Neural cell (in vitro differentiated cells): ENCODE results near the gene PRODH. TPM values are rescaled to one million over a fixed set of nuclear protein-coding genes. Genes with fewer than 3 reads are reported as not detected.
"Not testable (repeated sequence)": the region's sequence is repeated elsewhere in the genome, so short reads cannot be mapped to it uniquely, and the experiment has no call there.

Experiments
- H2AFZ ChIP-seq: fragments of 200-600, 300-800 bp; sonication (generic), shearing (Covaris generic); 2 replicates; pipeline ENCODE4 v1.6.0; 2014; ENCODE audit warnings: low read depth, mild to moderate bottlenecking, antibody characterized with exemption, low read length, moderate library complexity
- H3F3A ChIP-seq: fragments of 200-600 bp; shearing (Covaris generic); 2 replicates; pipeline ENCODE4 v1.6.1; 2016; ENCODE audit warnings: mild to moderate bottlenecking, moderate library complexity, mixed read lengths, antibody characterized with exemption, low read length; ENCODE audit not compliant: insufficient read depth, poor library complexity, severe bottlenecking
- H3K27ac ChIP-seq: fragments of 200-600, 300-800 bp; sonication (generic), shearing (Covaris generic); 2 replicates; pipeline ENCODE4 v1.5.1; 2014; ENCODE audit warnings: mild to moderate bottlenecking, low read length, moderate library complexity
- H3K27me3 ChIP-seq: fragments of 300-800, 200-600 bp; sonication (generic), shearing (Covaris generic); 2 replicates; pipeline ENCODE4 v1.6.0; 2014; ENCODE audit warnings: mild to moderate bottlenecking, low read depth, low read length, moderate library complexity; ENCODE audit not compliant: insufficient read depth
- H3K36me3 ChIP-seq: fragments of 300-800, 200-600 bp; sonication (generic), shearing (Covaris generic); 2 replicates; pipeline ENCODE4 v1.5.1; 2014; ENCODE audit warnings: mild to moderate bottlenecking, antibody characterized with exemption, low read length, moderate library complexity; ENCODE audit not compliant: insufficient read depth
- H3K4me2 ChIP-seq: fragments of 300-800, 200-600 bp; sonication (generic), shearing (Covaris generic); 2 replicates; pipeline ENCODE4 v1.6.0; 2014; ENCODE audit warnings: mild to moderate bottlenecking, low read length
- H3K4me3 ChIP-seq: fragments of 300-800, 200-600 bp; sonication (generic), shearing (Covaris generic); 2 replicates; pipeline ENCODE4 v1.5.1; 2014; ENCODE audit warnings: mild to moderate bottlenecking, low read length, moderate library complexity
- H3K79me2 ChIP-seq: fragments of 200-600 bp; shearing (Covaris generic); replicated peaks from 2 replicates; pipeline ENCODE4 v1.6.0; 2014; ENCODE audit warnings: mild to moderate bottlenecking, low read length, moderate library complexity; ENCODE audit not compliant: insufficient read depth
- H3K9ac ChIP-seq: fragments of 300-800, 200-600 bp; sonication (generic), shearing (Covaris generic); 2 replicates; pipeline ENCODE4 v1.6.1; 2016; ENCODE audit warnings: mild to moderate bottlenecking, low read length, mixed read lengths
- H3K9me2 ChIP-seq: fragments of 200-600 bp; shearing (Covaris generic); 2 replicates; pipeline ENCODE4 v1.6.1; 2016; ENCODE audit warnings: mild to moderate bottlenecking, low read length, mixed read lengths; ENCODE audit not compliant: insufficient read depth
- H3K9me3 ChIP-seq: fragments of 200-600, 300-800 bp; sonication (generic), shearing (Covaris generic); 2 replicates; pipeline ENCODE4 v1.6.1; 2016; ENCODE audit warnings: mild to moderate bottlenecking, mixed run types, low read length, moderate library complexity, mixed read lengths
- H4K20me1 ChIP-seq: fragments of 200-600 bp; shearing (Covaris generic); 2 replicates; pipeline ENCODE4 v1.6.1; 2016; ENCODE audit warnings: mild to moderate bottlenecking, mixed run types; ENCODE audit not compliant: insufficient read depth
- EP300 ChIP-seq: fragments of 450-650 bp; conservative IDR thresholded peaks from 2 replicates; pipeline ENCODE4 v1.6.1; 2014; ENCODE audit warnings: antibody characterized with exemption, mild to moderate bottlenecking, moderate library complexity; ENCODE audit not compliant: poor library complexity, severe bottlenecking
- EZH2 ChIP-seq: fragments of 200-600, 300-800 bp; shearing (Covaris generic), sonication (generic); IDR thresholded peaks from 2 replicates; pipeline ENCODE4 v1.6.1; 2014; ENCODE audit warnings: antibody characterized with exemption, low read length, borderline replicate concordance, mild to moderate bottlenecking; ENCODE audit not compliant: insufficient read depth, poor library complexity, severe bottlenecking
- MXI1 ChIP-seq: fragments of 450-650 bp; conservative IDR thresholded peaks from 2 replicates; pipeline ENCODE4 v1.6.1; 2014; ENCODE audit warnings: antibody characterized with exemption, mild to moderate bottlenecking; ENCODE audit not compliant: poor library complexity, severe bottlenecking
- POLR2AphosphoS5 ChIP-seq: IDR thresholded peaks from 2 replicates; pipeline ENCODE4 v1.6.1; 2012
- RAD21 ChIP-seq: fragments of 450-650 bp; conservative IDR thresholded peaks from 2 replicates; pipeline ENCODE4 v1.6.1; 2014; ENCODE audit warnings: antibody characterized with exemption, mild to moderate bottlenecking, moderate library complexity
- SMC3 ChIP-seq: fragments of 450-650 bp; conservative IDR thresholded peaks from 2 replicates; pipeline ENCODE4 v1.6.1; 2014; ENCODE audit warnings: antibody characterized with exemption, mild to moderate bottlenecking, moderate library complexity; ENCODE audit not compliant: poor library complexity
- TAF1 ChIP-seq: IDR thresholded peaks from 2 replicates; pipeline ENCODE4 v1.6.1; 2012; ENCODE audit warnings: low read depth
- polyA plus RNA-seq: library from polyadenylated mRNA; depleted of rRNA; stranded (reverse); fragments of >200 nt; gene quantifications from 2 replicates; pipeline ENCODE4 v1.2.3, GENCODE V29; 2014
- TF ChIP-seq, protein P1 (sequence below): IDR thresholded peaks from 2 replicates; pipeline ENCODE4 v1.6.1; 2012; ENCODE audit warnings: borderline replicate concordance
- TF ChIP-seq, protein P2 (sequence below): fragments of 450-650 bp; IDR thresholded peaks from 2 replicates; pipeline ENCODE4 v1.5.1; 2014; ENCODE audit warnings: antibody characterized with exemption, mild to moderate bottlenecking, moderate library complexity; ENCODE audit not compliant: poor library complexity, severe bottlenecking

Gene PRODH
- polyA plus RNA-seq, 1 donor from 2014 or later: 0.31 TPM

DNA sequence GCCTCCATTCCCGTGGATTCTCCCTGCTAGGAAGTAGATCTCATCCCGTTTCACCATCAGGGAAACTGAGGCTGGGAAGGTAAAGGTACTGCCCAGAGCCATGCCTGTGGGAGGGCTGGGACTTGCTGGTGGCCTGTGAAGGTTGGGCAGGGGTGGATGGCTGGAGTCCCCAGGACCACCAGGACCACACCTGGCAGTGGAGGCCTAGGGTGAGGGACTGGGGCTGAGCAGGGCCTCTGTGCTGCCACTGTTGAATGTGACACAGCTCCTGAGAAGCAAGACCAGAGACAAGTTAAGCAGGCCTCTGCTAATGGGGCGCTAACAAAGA lies 26.2 kb upstream of the PRODH start:
- Histone ChIP-seq H3K79me2 (no peaks in the 10 kb centered on the region), H3K4me3 (no peak overlapping the region), H3K9me3 (no peaks in the 10 kb centered on the region), H4K20me1 (no peaks in the 10 kb centered on the region), H3K27me3 (no peaks in the 10 kb centered on the region), H3K36me3 (no peaks in the 10 kb centered on the region), H3K9me2 (no peaks in the 10 kb centered on the region), H3K27ac (no peak overlapping the region), H3K9ac (no peak overlapping the region), H3K4me2 (no peak overlapping the region), H2AFZ (no peak overlapping the region), H3F3A (no peaks in the 10 kb centered on the region)
- TF ChIP-seq TAF1 (no peak), RAD21 (no peak), EP300 (no peak), SMC3 (no peak), MXI1 (no peak), EZH2 (no peak), POLR2AphosphoS5 (no peak)
- TF ChIP-seq, protein P1, sequence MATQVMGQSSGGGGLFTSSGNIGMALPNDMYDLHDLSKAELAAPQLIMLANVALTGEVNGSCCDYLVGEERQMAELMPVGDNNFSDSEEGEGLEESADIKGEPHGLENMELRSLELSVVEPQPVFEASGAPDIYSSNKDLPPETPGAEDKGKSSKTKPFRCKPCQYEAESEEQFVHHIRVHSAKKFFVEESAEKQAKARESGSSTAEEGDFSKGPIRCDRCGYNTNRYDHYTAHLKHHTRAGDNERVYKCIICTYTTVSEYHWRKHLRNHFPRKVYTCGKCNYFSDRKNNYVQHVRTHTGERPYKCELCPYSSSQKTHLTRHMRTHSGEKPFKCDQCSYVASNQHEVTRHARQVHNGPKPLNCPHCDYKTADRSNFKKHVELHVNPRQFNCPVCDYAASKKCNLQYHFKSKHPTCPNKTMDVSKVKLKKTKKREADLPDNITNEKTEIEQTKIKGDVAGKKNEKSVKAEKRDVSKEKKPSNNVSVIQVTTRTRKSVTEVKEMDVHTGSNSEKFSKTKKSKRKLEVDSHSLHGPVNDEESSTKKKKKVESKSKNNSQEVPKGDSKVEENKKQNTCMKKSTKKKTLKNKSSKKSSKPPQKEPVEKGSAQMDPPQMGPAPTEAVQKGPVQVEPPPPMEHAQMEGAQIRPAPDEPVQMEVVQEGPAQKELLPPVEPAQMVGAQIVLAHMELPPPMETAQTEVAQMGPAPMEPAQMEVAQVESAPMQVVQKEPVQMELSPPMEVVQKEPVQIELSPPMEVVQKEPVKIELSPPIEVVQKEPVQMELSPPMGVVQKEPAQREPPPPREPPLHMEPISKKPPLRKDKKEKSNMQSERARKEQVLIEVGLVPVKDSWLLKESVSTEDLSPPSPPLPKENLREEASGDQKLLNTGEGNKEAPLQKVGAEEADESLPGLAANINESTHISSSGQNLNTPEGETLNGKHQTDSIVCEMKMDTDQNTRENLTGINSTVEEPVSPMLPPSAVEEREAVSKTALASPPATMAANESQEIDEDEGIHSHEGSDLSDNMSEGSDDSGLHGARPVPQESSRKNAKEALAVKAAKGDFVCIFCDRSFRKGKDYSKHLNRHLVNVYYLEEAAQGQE: no peak
- TF ChIP-seq, protein P2, sequence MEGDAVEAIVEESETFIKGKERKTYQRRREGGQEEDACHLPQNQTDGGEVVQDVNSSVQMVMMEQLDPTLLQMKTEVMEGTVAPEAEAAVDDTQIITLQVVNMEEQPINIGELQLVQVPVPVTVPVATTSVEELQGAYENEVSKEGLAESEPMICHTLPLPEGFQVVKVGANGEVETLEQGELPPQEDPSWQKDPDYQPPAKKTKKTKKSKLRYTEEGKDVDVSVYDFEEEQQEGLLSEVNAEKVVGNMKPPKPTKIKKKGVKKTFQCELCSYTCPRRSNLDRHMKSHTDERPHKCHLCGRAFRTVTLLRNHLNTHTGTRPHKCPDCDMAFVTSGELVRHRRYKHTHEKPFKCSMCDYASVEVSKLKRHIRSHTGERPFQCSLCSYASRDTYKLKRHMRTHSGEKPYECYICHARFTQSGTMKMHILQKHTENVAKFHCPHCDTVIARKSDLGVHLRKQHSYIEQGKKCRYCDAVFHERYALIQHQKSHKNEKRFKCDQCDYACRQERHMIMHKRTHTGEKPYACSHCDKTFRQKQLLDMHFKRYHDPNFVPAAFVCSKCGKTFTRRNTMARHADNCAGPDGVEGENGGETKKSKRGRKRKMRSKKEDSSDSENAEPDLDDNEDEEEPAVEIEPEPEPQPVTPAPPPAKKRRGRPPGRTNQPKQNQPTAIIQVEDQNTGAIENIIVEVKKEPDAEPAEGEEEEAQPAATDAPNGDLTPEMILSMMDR: no peak

DNA sequence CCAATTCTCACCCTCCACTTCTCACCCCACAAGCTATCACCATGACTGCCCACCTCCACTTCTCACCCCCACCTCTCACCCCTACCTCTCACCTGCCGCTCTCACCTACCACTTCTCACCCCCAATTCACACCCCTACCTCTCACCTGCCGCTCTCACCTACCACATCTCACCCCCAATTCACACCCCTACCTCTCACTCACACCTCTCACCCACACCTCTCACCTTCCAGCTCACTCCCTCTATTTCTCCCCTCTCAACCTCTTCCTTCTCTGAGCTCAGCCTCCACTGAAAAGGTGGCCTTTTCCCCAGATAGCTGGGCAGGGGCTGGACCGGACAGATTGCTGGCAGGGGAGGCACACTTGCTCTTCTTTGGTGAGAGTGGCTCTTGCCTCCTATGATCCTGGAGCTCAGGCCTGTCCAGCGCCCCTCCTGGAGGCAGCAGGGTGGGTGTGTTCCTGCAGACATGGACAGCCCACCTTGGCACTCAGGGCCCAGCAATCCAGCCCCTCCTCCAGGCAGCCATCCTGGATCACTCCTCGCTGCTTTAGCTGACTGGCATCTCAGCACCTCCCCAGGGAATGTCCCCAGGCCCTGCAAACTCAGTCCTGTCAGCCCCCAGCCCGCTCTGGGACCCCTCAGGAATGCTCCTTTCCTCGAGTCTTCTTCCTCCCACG lies 25.7 kb upstream of the PRODH start:
- not testable (repeated sequence) for H3K27ac ChIP-seq, H3K9me2 ChIP-seq

DNA sequence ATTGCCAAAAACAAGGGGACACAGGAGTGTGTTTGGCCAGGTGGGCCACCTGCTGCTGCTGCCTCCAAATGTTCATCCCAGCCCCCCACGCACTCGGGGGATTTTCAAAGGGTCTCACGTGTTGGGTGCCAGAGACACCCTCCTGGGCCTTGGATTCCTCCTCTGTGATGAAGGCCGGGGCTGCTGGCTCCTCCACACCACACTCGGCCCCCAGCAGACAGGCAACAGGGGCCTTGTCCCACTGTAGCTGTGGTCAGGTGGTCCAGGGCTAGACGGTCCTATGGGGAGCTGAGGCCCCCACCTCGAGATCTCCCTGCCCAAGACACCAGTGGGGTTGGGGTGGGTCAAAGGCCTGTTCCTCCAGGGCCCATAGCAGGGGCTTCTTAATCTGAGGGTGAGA lies 25.1 kb upstream of the PRODH start:
- H3K27me3 ChIP-seq, H3K79me2 ChIP-seq, H3F3A ChIP-seq, H3K9ac ChIP-seq, H3K27ac ChIP-seq, H3K9me2 ChIP-seq, H4K20me1 ChIP-seq, H3K4me3 ChIP-seq, H3K9me3 ChIP-seq, H2AFZ ChIP-seq, H3K36me3 ChIP-seq, H3K4me2 ChIP-seq: not testable (repeated sequence)

More for the DNA sequence above, 25.7 kb upstream of the PRODH start:
- H3K79me2 ChIP-seq, H3K9ac ChIP-seq, H3F3A ChIP-seq, H3K36me3 ChIP-seq, H3K4me2 ChIP-seq, H3K4me3 ChIP-seq, H4K20me1 ChIP-seq, H3K27me3 ChIP-seq, H2AFZ ChIP-seq, H3K9me3 ChIP-seq: not testable (repeated sequence)

DNA sequence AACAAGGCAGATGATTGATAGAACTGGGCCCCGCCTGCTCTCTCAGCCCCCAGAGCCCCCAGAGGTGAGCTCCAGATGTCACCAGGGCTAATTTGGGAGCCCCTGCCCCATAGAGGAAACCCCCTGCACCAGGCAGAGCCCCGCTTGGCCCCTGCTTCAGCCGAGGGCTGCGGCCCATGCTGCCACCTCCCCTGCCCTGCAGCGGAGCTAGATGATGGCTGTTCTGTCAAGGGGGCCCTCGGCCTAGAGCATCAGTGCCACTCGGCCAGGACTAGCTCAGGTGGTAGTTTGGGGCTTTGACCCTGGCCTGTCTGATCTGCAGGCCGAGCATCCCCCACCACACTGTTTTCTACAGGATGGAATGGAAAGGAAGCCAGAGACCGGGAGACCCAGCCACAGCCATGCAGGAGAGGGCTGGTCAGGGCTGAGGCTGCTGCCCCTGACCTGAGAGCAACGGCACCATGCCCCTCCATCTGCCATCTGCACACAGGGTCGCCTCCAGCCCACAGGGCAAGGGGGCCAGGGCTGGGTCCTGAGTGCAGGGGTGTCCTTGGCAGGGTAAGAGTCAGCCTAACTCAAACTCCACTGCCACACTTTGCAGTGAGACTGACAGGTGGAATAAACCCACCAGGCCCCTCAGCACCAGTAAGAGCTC lies 24.2 kb upstream of the PRODH start:
- not testable (repeated sequence) for H3K27me3 ChIP-seq, H3K9me3 ChIP-seq, H2AFZ ChIP-seq, H4K20me1 ChIP-seq, H3K4me3 ChIP-seq, H3K79me2 ChIP-seq, H3K4me2 ChIP-seq, H3K36me3 ChIP-seq, H3K9me2 ChIP-seq, H3F3A ChIP-seq, H3K27ac ChIP-seq, H3K9ac ChIP-seq

DNA sequence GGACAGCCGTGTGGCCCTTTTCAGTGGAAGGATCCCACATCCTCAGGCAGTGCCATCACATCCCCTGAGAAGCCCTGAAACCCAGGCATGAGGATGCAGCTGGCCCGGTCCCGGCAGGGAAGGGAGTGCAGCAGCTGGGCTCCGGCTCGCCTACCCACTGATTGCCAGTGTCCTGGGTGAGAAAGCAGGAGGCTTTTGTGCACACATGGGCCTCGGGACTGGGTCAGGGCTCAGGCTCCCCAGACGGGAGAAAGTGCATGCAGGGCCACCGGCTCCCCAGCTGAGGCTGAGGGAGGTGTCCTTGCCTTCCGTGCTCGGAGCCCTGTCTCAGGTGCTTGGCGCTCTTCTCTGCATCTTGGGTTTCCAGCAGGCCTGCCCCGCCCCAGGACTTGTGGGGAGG lies 23.6 kb upstream of the PRODH start:
- H4K20me1 ChIP-seq, H3F3A ChIP-seq, H3K27ac ChIP-seq, H3K9me3 ChIP-seq, H3K36me3 ChIP-seq, H3K9me2 ChIP-seq, H3K27me3 ChIP-seq, H3K79me2 ChIP-seq, H2AFZ ChIP-seq, H3K9ac ChIP-seq, H3K4me3 ChIP-seq, H3K4me2 ChIP-seq: not testable (repeated sequence)
